ENCODE data around the gene PSMB5. TPM values are rescaled to one million over a fixed set of nuclear protein-coding genes. Genes with fewer than 3 reads are reported as not detected.

Gene PSMB5
- total and polyA plus RNA-seq, 2 experiments from 2014 or later, result 171 to 319 TPM

DNA sequence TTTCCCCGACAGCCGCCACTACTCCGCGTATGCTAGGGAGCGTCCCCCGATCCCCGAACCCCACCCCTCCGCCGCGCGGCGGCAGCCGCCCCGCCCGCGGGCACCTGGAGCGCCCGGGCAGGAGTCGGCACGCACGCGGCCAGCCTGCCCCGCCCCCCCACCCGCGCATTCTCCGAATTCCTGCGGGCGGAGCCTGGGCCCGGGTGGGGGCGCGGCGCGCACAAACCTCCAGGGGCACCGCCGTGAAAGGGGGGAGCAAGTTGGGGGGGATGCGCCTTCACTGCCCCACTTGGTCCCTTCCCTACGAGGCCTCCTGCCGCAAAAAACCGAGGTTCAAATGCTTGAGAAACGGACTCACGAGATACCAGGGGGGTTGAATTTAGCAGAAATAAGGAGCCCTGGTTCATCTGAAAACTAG, 54.0 kb downstream of the PSMB5 start:
- Histone ChIP-seq H3K4me3 (peak overlapping the region; percentile 93), H4K20me1 (ENCODE audit: insufficient read depth, poor library complexity, severe bottlenecking) (no peaks in the 10 kb centered on the region), H3K79me2 (peaks cover 61% of the 10 kb centered on the region), H3K27me3 (no peaks in the 10 kb centered on the region), H3K4me2 (peak overlapping the region; percentile 88), H3K9me3 (ENCODE audit: low read depth) (no peaks in the 10 kb centered on the region), H3K4me1 (ENCODE audit: insufficient read depth) (peaks cover 45% of the 10 kb centered on the region), H3K36me3 (replicated peaks; ENCODE audit: insufficient read depth, low read depth) (no peaks in the 10 kb centered on the region), H2AFZ (peak overlapping the region; percentile 27), H3K27ac (peak overlapping the region; percentile 98), H3K9me2 (replicated peaks; ENCODE audit: insufficient read depth) (no peaks in the 10 kb centered on the region)
- peak; percentile 85 for DNase-seq (ENCODE audit: low spot score)
- no peak for TF ChIP-seq EZH2 (IDR thresholded peaks at IDR 0.05; ENCODE audit: borderline replicate concordance)
- 0% methylated on average over 10 of the region's 41 CpGs for WGBS (ENCODE audit: low lambda C conversion rate, missing lambda C conversion rate)

DNA sequence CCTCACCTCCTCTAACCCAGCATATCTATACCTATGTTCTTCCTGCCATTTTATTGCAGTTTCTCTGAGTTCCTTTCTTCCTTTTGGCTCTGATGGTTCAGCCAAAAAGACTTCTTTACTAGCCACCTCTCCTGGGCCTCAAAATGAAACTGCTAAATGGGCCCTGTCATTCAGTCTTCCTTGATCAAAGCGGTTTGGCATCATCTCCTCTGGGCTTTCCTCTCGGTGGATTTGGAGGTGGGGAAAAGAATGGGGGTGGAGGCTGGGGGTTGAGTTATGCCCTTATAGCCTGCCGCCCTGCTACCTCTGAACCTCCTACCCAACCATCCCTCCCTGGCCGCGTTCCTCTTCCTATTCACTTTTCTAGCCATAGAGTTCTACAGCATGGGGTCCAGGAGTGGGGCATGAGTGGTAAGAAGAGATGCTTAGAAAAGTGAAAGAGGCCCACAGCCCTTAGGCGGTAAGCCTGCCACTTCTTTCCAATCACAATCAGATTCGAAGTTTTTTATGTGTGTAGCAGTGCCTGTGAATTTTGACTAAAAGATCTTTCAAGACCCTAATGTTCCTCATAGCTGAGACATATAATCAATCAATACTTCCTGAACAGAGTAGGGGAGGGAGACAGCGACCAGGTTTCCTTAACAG, 54.8 kb downstream of the PSMB5 start:
- Histone ChIP-seq H2AFZ (no peak overlapping the region), H4K20me1 (ENCODE audit: insufficient read depth, poor library complexity, severe bottlenecking) (no peaks in the 10 kb centered on the region), H3K9me2 (replicated peaks; ENCODE audit: insufficient read depth) (no peaks in the 10 kb centered on the region), H3K4me3 (peak overlapping the region; percentile 93), H3K27me3 (no peaks in the 10 kb centered on the region), H3K36me3 (replicated peaks; ENCODE audit: insufficient read depth, low read depth) (no peaks in the 10 kb centered on the region), H3K27ac (peak overlapping the region; percentile 98), H3K79me2 (peaks cover 69% of the 10 kb centered on the region), H3K9me3 (ENCODE audit: low read depth) (no peaks in the 10 kb centered on the region), H3K4me2 (peak overlapping the region; percentile 88), H3K4me1 (ENCODE audit: insufficient read depth) (peaks cover 45% of the 10 kb centered on the region)
- DNase-seq (ENCODE audit: low spot score), result no peak
- WGBS (ENCODE audit: low lambda C conversion rate, missing lambda C conversion rate), result 34% methylated on average over 8 of the region's 8 CpGs
- TF ChIP-seq, protein P1, sequence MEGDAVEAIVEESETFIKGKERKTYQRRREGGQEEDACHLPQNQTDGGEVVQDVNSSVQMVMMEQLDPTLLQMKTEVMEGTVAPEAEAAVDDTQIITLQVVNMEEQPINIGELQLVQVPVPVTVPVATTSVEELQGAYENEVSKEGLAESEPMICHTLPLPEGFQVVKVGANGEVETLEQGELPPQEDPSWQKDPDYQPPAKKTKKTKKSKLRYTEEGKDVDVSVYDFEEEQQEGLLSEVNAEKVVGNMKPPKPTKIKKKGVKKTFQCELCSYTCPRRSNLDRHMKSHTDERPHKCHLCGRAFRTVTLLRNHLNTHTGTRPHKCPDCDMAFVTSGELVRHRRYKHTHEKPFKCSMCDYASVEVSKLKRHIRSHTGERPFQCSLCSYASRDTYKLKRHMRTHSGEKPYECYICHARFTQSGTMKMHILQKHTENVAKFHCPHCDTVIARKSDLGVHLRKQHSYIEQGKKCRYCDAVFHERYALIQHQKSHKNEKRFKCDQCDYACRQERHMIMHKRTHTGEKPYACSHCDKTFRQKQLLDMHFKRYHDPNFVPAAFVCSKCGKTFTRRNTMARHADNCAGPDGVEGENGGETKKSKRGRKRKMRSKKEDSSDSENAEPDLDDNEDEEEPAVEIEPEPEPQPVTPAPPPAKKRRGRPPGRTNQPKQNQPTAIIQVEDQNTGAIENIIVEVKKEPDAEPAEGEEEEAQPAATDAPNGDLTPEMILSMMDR (IDR thresholded peaks at IDR 0.05; ENCODE audit: poor library complexity), result no peak

DNA sequence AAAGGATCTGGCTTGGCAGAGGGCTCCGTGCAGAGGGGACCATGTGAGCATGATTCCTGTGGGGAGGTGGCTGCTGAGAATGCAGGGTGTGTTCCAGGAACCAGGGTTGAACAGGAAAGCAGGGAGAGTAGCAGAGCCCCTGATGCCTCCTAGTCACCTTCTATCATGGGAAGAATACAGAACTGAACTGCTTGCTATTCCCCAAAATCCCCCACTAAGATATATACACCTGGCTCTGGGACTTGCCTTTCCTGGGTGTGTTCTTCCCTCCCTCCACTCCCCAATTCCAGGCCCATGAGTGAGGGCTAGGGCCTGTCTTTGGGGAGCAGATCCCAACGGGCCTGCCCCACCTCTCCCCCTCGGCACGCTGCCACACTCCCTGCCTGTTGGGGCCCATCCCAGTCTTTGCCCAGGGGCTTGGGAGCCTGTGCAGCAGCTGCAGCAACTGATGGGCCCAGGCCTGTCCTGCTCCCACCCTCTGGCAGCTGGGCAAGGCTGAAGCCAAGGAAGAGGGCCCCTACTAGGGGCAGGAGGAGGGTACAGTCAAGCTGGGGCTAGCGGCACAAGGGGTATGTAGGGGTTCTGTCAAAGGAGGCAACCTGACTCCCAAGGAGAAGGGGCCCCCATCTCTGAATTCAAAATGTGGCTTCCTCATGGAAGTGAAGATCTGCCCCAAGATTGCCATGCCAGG, 55.6 kb downstream of the PSMB5 start:
- peak overlapping the region; percentile 88 for H3K4me2 ChIP-seq
- peak overlapping the region; percentile 93 for H3K4me3 ChIP-seq
- no peaks in the 10 kb centered on the region for H4K20me1 ChIP-seq (ENCODE audit: insufficient read depth, poor library complexity, severe bottlenecking)
- peaks cover 45% of the 10 kb centered on the region for H3K4me1 ChIP-seq (ENCODE audit: insufficient read depth)
- peaks cover 65% of the 10 kb centered on the region for H3K79me2 ChIP-seq
- H3K36me3 ChIP-seq (replicated peaks; ENCODE audit: insufficient read depth, low read depth), result no peaks in the 10 kb centered on the region
- no peak overlapping the region for H2AFZ ChIP-seq
- 40% methylated on average over 5 of the region's 5 CpGs for WGBS (ENCODE audit: low lambda C conversion rate, missing lambda C conversion rate)
- H3K9me2 ChIP-seq (replicated peaks; ENCODE audit: insufficient read depth), result no peaks in the 10 kb centered on the region
- no peaks in the 10 kb centered on the region for H3K27me3 ChIP-seq
- TF ChIP-seq EZH2 (IDR thresholded peaks at IDR 0.05; ENCODE audit: borderline replicate concordance) (no peak), EZH2phosphoT487 (IDR thresholded peaks at IDR 0.05; ENCODE audit: low read depth, severe bottlenecking, unreplicated experiment) (no peak)
- TF ChIP-seq, protein P1 (IDR thresholded peaks at IDR 0.05; ENCODE audit: poor library complexity), result no peak
- H3K27ac ChIP-seq, result peak overlapping the region; percentile 98
- no peaks in the 10 kb centered on the region for H3K9me3 ChIP-seq (ENCODE audit: low read depth)
- DNase-seq (ENCODE audit: low spot score), result peak; percentile 46

DNA sequence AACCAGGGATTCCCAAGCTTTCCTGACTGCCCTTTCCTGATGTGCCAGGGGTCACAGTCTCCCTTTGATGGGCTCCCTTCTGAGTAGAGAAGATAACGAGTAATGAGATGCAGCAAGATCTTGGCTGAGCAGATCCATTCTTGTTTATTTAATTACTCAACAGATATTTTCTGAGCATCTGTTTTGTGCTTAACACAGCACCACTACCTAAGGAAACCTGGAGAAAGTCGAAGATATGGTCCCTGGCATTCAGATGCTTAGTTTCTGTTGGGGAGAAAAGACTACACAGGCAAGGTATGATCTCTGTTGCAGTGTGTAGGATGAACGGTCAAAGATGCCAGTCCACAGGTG, 56.2 kb downstream of the PSMB5 start:
- Histone ChIP-seq H2AFZ (no peak overlapping the region), H4K20me1 (ENCODE audit: insufficient read depth, poor library complexity, severe bottlenecking) (no peaks in the 10 kb centered on the region), H3K36me3 (replicated peaks; ENCODE audit: insufficient read depth, low read depth) (no peaks in the 10 kb centered on the region), H3K9me2 (replicated peaks; ENCODE audit: insufficient read depth) (no peaks in the 10 kb centered on the region), H3K27me3 (no peaks in the 10 kb centered on the region), H3K27ac (peak overlapping the region; percentile 98), H3K79me2 (peaks cover 59% of the 10 kb centered on the region), H3K9me3 (ENCODE audit: low read depth) (no peaks in the 10 kb centered on the region), H3K4me3 (no peak overlapping the region), H3K4me1 (ENCODE audit: insufficient read depth) (peaks cover 41% of the 10 kb centered on the region), H3K4me2 (peak overlapping the region; percentile 88)
- TF ChIP-seq EZH2 (IDR thresholded peaks at IDR 0.05; ENCODE audit: borderline replicate concordance) (no peak), EZH2phosphoT487 (IDR thresholded peaks at IDR 0.05; ENCODE audit: low read depth, severe bottlenecking, unreplicated experiment) (no peak)
- TF ChIP-seq, protein P1 (IDR thresholded peaks at IDR 0.05; ENCODE audit: poor library complexity), result no peak
- 37% methylated on average over 3 of the region's 3 CpGs for WGBS (ENCODE audit: low lambda C conversion rate, missing lambda C conversion rate)
- DNase-seq (ENCODE audit: low spot score), result no peak

Measured in hepatocyte (in vitro differentiated cells).